Spleen (tissue), 13 donors: Measurements from ENCODE around the gene WDR59. TPM values are rescaled to one million over a fixed set of nuclear protein-coding genes. Genes with fewer than 3 reads are reported as not detected.

ENCODE experiments used
- DNase-seq: peaks from one replicate; pipeline ENCODE4 v3.0.0-alpha.2; 2020
- H3K27ac ChIP-seq, 8 donors: fragments of 200-600 bp; sonication (generic) in 7 of 8; 1 replicate in 4 of 8; 2 replicates in 4 of 8; pipeline versions ENCODE4 v1.5.0 to v1.8.0; 2016 to 2021; ENCODE audit warnings: inconsistent platforms in 4 of 8, mild to moderate bottlenecking in 4 of 8, moderate library complexity in 1 of 8
- H3K27me3 ChIP-seq, 7 donors: fragments of 200-600 bp; sonication (generic) in 6 of 7; replicated peaks in 1 of 7; 1 replicate in 4 of 7; 2 replicates in 3 of 7; pipeline versions ENCODE4 v1.5.0 to v1.8.0; 2016 to 2021; ENCODE audit warnings: inconsistent platforms in 3 of 7, mild to moderate bottlenecking in 1 of 7
- H3K36me3 ChIP-seq, 6 donors: fragments of 200-600 bp; sonication (generic) in 5 of 6; 1 replicate in 4 of 6; 2 replicates in 2 of 6; pipeline versions ENCODE4 v1.5.0 to v1.8.0; 2016 to 2021; ENCODE audit warnings: inconsistent platforms in 2 of 6
- H3K4me1 ChIP-seq, 6 donors: fragments of 200-600 bp; sonication (generic) in 5 of 6; 1 replicate in 3 of 6; 2 replicates in 3 of 6; pipeline versions ENCODE4 v1.5.0 to v1.8.0; 2016 to 2021; ENCODE audit warnings: inconsistent platforms in 3 of 6
- H3K4me3 ChIP-seq, 8 donors: fragments of 200-600 bp; sonication (generic) in 7 of 8; 1 replicate in 4 of 8; 2 replicates in 4 of 8; pipeline versions ENCODE4 v1.5.0 to v1.8.0; 2016 to 2021; ENCODE audit warnings: inconsistent platforms in 4 of 8, mild to moderate bottlenecking in 4 of 8, moderate library complexity in 2 of 8
- H3K9me3 ChIP-seq, 8 donors: fragments of 200-600 bp; sonication (generic) in 7 of 8; 1 replicate in 4 of 8; 2 replicates in 4 of 8; pipeline versions ENCODE4 v1.5.0 to v1.8.0; 2016 to 2021; ENCODE audit warnings: inconsistent platforms in 4 of 8
- POLR2A ChIP-seq, 3 donors: fragments of 450-650 bp; IDR thresholded peaks; one replicate each; pipeline ENCODE4 v1.5.1; 2017; ENCODE audit warnings: antibody characterized with exemption in 3 of 3, mild to moderate bottlenecking in 1 of 3
- POLR2AphosphoS5 ChIP-seq, 3 donors: sonication (generic); formaldehyde crosslinking; IDR thresholded peaks; one replicate each; pipeline ENCODE4 v1.5.1; 2017; ENCODE audit warnings: antibody characterized with exemption in 3 of 3
- WGBS, 5 donors: extraction: QIAGEN DNeasy Blood & Tissue Kit in 3 of 5; methylation state at CpG; one replicate each; pipeline versions ENCODE4 v1.1.5 to v1.1.7; 2013 to 2018; 5-methylcytosine and 5-hydroxymethylcytosine counted together
- intact Hi-C: fragments of 100-400 bp; cut with DNase I; formaldehyde crosslinking; loops from one replicate; pipeline ENCODE4 v1.15.0; 2023; ENCODE audit warnings: low total_unique reads
- long read RNA-seq, 2 donors: transcript quantifications; one replicate each; lab custom pipeline, GENCODE V29; 2026
- polyA plus RNA-seq, 3 donors: library from polyadenylated mRNA; stranded (reverse); fragments of 200-250 nt; gene quantifications; one replicate each; pipeline ENCODE4 v1.2.1, GENCODE V29; 2013
- total RNA-seq, 7 donors: library from RNA; depleted of rRNA in 3 of 7; stranded (reverse); fragments of >200 nt in 3 of 7; fragmentation: NEBNext Ultra II Directional in 4 of 7; extraction: Animal tissue kit (Norgen Biotek cat#: 25700) in 4 of 7; gene quantifications; one replicate each; pipeline versions ENCODE4 v1.1.0 to v1.2.1, GENCODE V29; 2016 to 2021
- TF ChIP-seq, protein P1 (sequence below), 11 experiments: fragments of 200-600 bp in 7 of 11; fragments of 450-650 bp in 4 of 11; sonication (generic) in 4 of 11; IDR thresholded peaks in 8 of 11; conservative IDR thresholded peaks in 3 of 11; 1 replicate in 7 of 11; 2 replicates in 4 of 11; pipeline versions ENCODE4 v1.4.0 to v1.8.0; 2016 to 2021; ENCODE audit warnings: antibody characterized with exemption in 11 of 11, inconsistent platforms in 4 of 11, mild to moderate bottlenecking in 1 of 11
- donor health status: healthy with polysubstance abuse.
- donor health status: DM: no; HTN: no; CAD: no; lungs with moderate emphysema.
- donor health status: DM: no; HTN: no; CAD: no.
- donor health status: Bipolar disorder and iron deficiency.
- donor health status: healthy.
- donor health status: DM: no; HTN: no; CAD: no.
- donor health status: DM: yes; HTN: yes; CAD: no.

Gene WDR59, protein sequence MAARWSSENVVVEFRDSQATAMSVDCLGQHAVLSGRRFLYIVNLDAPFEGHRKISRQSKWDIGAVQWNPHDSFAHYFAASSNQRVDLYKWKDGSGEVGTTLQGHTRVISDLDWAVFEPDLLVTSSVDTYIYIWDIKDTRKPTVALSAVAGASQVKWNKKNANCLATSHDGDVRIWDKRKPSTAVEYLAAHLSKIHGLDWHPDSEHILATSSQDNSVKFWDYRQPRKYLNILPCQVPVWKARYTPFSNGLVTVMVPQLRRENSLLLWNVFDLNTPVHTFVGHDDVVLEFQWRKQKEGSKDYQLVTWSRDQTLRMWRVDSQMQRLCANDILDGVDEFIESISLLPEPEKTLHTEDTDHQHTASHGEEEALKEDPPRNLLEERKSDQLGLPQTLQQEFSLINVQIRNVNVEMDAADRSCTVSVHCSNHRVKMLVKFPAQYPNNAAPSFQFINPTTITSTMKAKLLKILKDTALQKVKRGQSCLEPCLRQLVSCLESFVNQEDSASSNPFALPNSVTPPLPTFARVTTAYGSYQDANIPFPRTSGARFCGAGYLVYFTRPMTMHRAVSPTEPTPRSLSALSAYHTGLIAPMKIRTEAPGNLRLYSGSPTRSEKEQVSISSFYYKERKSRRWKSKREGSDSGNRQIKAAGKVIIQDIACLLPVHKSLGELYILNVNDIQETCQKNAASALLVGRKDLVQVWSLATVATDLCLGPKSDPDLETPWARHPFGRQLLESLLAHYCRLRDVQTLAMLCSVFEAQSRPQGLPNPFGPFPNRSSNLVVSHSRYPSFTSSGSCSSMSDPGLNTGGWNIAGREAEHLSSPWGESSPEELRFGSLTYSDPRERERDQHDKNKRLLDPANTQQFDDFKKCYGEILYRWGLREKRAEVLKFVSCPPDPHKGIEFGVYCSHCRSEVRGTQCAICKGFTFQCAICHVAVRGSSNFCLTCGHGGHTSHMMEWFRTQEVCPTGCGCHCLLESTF
- 10 to 100 TPM; 26.1 to 76.7 (median 63.1) TPM for total RNA-seq
- polyA plus RNA-seq: 10 to 100 TPM; 18.1 to 32.0 (median 28.0) TPM
- long read RNA-seq, donor 1, full-length matches to known transcripts: 3 of 3 reads
- long read RNA-seq, donor 1, partial matches to known transcripts: 0 of 3 reads
- long read RNA-seq, donor 1, other reads (novel, unspliced or antisense): 0 of 3 reads
- long read RNA-seq, donor 2: 0 reads

DNA sequence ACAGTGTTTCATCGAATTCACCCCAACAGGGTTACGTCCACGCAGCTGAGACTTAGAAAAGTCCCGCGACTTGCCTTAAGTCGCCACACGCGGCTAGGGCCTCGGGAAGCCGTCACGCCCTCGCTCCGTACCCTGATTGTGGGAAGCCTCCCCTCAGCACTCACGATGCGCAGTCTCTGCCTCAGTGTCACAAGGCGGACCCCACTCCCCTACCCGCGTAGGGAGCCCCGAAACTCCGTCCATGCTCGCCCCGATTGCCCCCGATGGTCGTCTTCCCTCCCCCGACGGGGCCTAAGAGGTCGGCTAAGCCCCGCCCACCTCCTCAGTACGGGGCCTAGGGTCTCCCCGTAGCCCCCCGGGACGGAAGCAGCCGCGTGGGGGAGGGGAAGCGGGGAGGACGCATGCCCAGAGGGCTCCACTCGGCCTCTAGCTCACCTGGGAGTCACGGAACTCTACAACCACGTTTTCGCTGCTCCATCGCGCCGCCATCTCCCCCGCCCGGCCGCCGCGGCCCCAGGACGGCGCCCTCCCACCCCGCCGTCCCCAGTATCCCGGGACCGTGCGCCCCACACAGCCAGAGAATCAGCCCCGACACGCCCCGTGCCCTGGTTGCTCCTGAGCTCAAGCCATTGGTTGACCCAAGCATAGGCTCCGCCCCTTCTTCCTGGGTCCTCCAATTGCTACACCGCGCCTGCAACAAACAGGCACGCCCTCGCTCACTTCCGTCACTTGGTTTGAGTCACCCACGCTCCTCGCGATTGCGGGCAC, at the start of gene WDR59:
TSS of gene WDR59 (minus strand) at position 595 of the 768 bp plus-strand sequence. CDS start at position 489, 106 bp downstream.
- H3K4me1 ChIP-seq: peaks cover 3 to 35% (median 20%) of the 10 kb centered on the region in 6 donors
- H3K4me3 ChIP-seq: peak within 1 kb of the TSS; percentile 79 to 99 (median 97)
- intact Hi-C loops: no loop called here
- TF ChIP-seq, protein P1, sequence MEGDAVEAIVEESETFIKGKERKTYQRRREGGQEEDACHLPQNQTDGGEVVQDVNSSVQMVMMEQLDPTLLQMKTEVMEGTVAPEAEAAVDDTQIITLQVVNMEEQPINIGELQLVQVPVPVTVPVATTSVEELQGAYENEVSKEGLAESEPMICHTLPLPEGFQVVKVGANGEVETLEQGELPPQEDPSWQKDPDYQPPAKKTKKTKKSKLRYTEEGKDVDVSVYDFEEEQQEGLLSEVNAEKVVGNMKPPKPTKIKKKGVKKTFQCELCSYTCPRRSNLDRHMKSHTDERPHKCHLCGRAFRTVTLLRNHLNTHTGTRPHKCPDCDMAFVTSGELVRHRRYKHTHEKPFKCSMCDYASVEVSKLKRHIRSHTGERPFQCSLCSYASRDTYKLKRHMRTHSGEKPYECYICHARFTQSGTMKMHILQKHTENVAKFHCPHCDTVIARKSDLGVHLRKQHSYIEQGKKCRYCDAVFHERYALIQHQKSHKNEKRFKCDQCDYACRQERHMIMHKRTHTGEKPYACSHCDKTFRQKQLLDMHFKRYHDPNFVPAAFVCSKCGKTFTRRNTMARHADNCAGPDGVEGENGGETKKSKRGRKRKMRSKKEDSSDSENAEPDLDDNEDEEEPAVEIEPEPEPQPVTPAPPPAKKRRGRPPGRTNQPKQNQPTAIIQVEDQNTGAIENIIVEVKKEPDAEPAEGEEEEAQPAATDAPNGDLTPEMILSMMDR (IDR thresholded peaks at IDR 0.05 in 8 of 11, conservative IDR thresholded peaks at IDR 0.05 in 3 of 11): peak in 1 of 11 experiments; percentile 29
- TF ChIP-seq POLR2A (IDR thresholded peaks at IDR 0.05): no peak
- peak; percentile 78 to 90 (median 81) for TF ChIP-seq POLR2AphosphoS5 (IDR thresholded peaks at IDR 0.05)
- 1 to 2% (median 1%) methylated on average over 43 to 68 of the region's 68 CpGs for WGBS, 5 donors
- H3K9me3 ChIP-seq: no peaks in the 10 kb centered on the region
- H3K36me3 ChIP-seq: no peaks in the 10 kb centered on the region
- H3K27ac ChIP-seq: peak within 1 kb of the TSS; percentile 48 to 90 (median 81)
- H3K27me3 ChIP-seq: no peaks in the 10 kb centered on the region
- DNase-seq: peak; percentile 99

DNA sequence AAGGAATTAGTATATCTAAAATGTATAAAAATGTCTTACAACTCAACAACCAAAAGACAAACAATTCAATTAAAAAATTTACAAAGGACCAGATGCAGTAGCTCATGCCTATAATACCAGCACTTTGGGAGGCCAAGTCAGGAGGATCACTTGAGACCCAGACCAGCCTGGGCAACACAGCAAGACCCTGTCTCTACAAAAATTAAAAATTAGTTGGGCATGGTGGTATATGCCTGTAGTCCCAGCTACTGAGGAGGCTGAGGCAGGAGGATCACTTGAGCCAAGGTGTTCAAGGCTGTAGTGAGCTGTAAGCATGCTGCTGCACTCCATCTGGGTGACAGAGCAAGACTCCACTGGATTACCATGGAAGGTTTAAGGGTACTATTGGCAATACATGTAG, 47.7 kb upstream of the WDR59 start:
- peaks cover 0 to 6% (median 2%) of the 10 kb centered on the region in 8 donors for H3K9me3 ChIP-seq
- no peak overlapping the region for H3K4me3 ChIP-seq
- no peaks in the 10 kb centered on the region for H3K27me3 ChIP-seq
- no peak for TF ChIP-seq POLR2AphosphoS5 (IDR thresholded peaks at IDR 0.05)
- TF ChIP-seq, protein P1 (IDR thresholded peaks at IDR 0.05 in 8 of 11, conservative IDR thresholded peaks at IDR 0.05 in 3 of 11): no peak
- no peak for TF ChIP-seq POLR2A (IDR thresholded peaks at IDR 0.05)
- no peak overlapping the region for H3K27ac ChIP-seq
- intact Hi-C loops: no loop called here
- no peaks in the 10 kb centered on the region for H3K36me3 ChIP-seq
- no peaks in the 10 kb centered on the region for H3K4me1 ChIP-seq
- no peak for DNase-seq

DNA sequence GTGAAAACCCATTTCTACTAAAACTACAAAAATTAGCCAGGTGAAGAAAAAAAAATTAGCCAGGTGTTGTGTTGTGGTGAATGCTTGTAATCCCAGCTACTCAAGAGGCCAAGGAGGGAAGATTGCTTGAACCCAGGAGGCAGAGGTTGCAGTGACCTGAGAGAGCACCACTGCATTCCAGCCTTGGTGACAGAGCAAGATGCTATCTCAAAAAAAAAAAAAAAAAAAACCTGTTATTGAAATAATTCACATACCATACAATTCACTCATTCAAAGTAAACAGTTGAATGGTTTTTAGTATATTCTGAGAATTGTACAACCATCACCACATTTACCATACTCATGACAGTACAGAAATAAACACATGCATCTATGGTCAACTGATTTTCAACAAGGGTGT, 44.9 kb upstream of the WDR59 start:
- Histone ChIP-seq H3K4me1 (peaks cover 0 to 19% (median 5%) of the 10 kb centered on the region in 6 donors), H3K4me3 (no peak overlapping the region), H3K36me3 (no peaks in the 10 kb centered on the region), H3K9me3 (no peaks in the 10 kb centered on the region), H3K27ac (no peak overlapping the region), H3K27me3 (no peaks in the 10 kb centered on the region)
- intact Hi-C loops: no loop called here
- DNase-seq: no peak
- TF ChIP-seq, protein P1 (IDR thresholded peaks at IDR 0.05 in 8 of 11, conservative IDR thresholded peaks at IDR 0.05 in 3 of 11): no peak
- no peak for TF ChIP-seq POLR2A (IDR thresholded peaks at IDR 0.05)
- no peak for TF ChIP-seq POLR2AphosphoS5 (IDR thresholded peaks at IDR 0.05)
